Effector memory CD4-positive, alpha-beta T cell (primary cell): ENCODE measurements around the gene PSG11.
"Not testable (repeated sequence)": the region's sequence is repeated elsewhere in the genome, so short reads cannot be mapped to it uniquely, and the experiment has no call there.

Source experiments
- DNase-seq, 3 donors: peaks; one replicate each; pipeline ENCODE4 v3.0.0-alpha.2; 2020
- H3K27ac ChIP-seq: 2 replicates; pipeline ENCODE4 v1.7.0; 2013; ENCODE audit warnings: mild to moderate bottlenecking, low read length, moderate library complexity; ENCODE audit not compliant: insufficient read depth, poor library complexity, severe bottlenecking
- H3K27me3 ChIP-seq: replicated peaks from 2 replicates; pipeline ENCODE4 v1.7.0; 2013; ENCODE audit warnings: mild to moderate bottlenecking, low read length; ENCODE audit not compliant: insufficient read depth, control insufficient read depth, poor library complexity, severe bottlenecking
- H3K36me3 ChIP-seq: 2 replicates; pipeline ENCODE4 v1.7.0; 2013; ENCODE audit warnings: mild to moderate bottlenecking, low read length, moderate library complexity; ENCODE audit not compliant: control insufficient read depth, insufficient read depth
- H3K4me1 ChIP-seq: 2 replicates; pipeline ENCODE4 v1.7.0; 2013; ENCODE audit warnings: low read length, mild to moderate bottlenecking; ENCODE audit not compliant: control insufficient read depth, insufficient read depth, poor library complexity, severe bottlenecking
- H3K4me3 ChIP-seq: 2 replicates; pipeline ENCODE4 v1.7.0; 2013; ENCODE audit warnings: low read length, low read depth, mild to moderate bottlenecking; ENCODE audit not compliant: insufficient read depth, poor library complexity, severe bottlenecking
- H3K9me3 ChIP-seq: 2 replicates; pipeline ENCODE4 v1.7.0; 2013; ENCODE audit warnings: mild to moderate bottlenecking, low read length, moderate library complexity; ENCODE audit not compliant: control insufficient read depth
- total RNA-seq, 3 donors: gene quantifications; one replicate each; lab custom pipeline; 2026; lab: John Stamatoyannopoulos, UW

PSG11 gene
- 0 reads per million in 3 donors for total RNA-seq

GRCh38 chr19:43026369-43026768, at the start of gene PSG11:
PSG11 (minus strand) TSS chr19:43026469; CDS start chr19:43026372, 97 bp downstream.
- DNase-seq, H3K4me3 ChIP-seq, H3K9me3 ChIP-seq, H3K27ac ChIP-seq, H3K36me3 ChIP-seq, H3K27me3 ChIP-seq, H3K4me1 ChIP-seq: not testable (repeated sequence)

- H3K36me3 ChIP-seq, DNase-seq, H3K9me3 ChIP-seq, H3K4me1 ChIP-seq, H3K27ac ChIP-seq, H3K27me3 ChIP-seq, H3K4me3 ChIP-seq: not testable (repeated sequence)
Measured at GRCh38 chr19:43062418-43062817, 36.1 kb upstream of the PSG11 start.

GRCh38 chr19:43061326-43061725, 35.1 kb upstream of the PSG11 start:
- H3K4me1 ChIP-seq, H3K4me3 ChIP-seq, H3K36me3 ChIP-seq, DNase-seq, H3K27ac ChIP-seq, H3K9me3 ChIP-seq, H3K27me3 ChIP-seq: not testable (repeated sequence)

- H3K4me3 ChIP-seq, H3K9me3 ChIP-seq, DNase-seq, H3K27me3 ChIP-seq, H3K36me3 ChIP-seq, H3K27ac ChIP-seq, H3K4me1 ChIP-seq: not testable (repeated sequence)
Measured at GRCh38 chr19:43060254-43060653, 34.0 kb upstream of the PSG11 start.

GRCh38 chr19:43059482-43059881, 33.2 kb upstream of the PSG11 start:
- H3K4me3 ChIP-seq, H3K27me3 ChIP-seq, DNase-seq, H3K4me1 ChIP-seq, H3K27ac ChIP-seq, H3K36me3 ChIP-seq, H3K9me3 ChIP-seq: not testable (repeated sequence)

- DNase-seq, H3K36me3 ChIP-seq, H3K27ac ChIP-seq, H3K4me1 ChIP-seq, H3K4me3 ChIP-seq, H3K9me3 ChIP-seq, H3K27me3 ChIP-seq: not testable (repeated sequence)
Measured at GRCh38 chr19:43058440-43058839, 32.2 kb upstream of the PSG11 start.

- not testable (repeated sequence) for H3K4me1 ChIP-seq
Measured at GRCh38 chr19:43047966-43048365, 21.7 kb upstream of the PSG11 start.

GRCh38 chr19:43046578-43046977, 20.3 kb upstream of the PSG11 start:
- H3K36me3 ChIP-seq, H3K4me1 ChIP-seq, H3K9me3 ChIP-seq, H3K27me3 ChIP-seq, DNase-seq, H3K27ac ChIP-seq, H3K4me3 ChIP-seq: not testable (repeated sequence)

More at GRCh38 chr19:43047966-43048365, 21.7 kb upstream of the PSG11 start:
- not testable (repeated sequence) for H3K9me3 ChIP-seq, DNase-seq, H3K27ac ChIP-seq, H3K4me3 ChIP-seq, H3K36me3 ChIP-seq, H3K27me3 ChIP-seq

GRCh38 chr19:43043492-43044180, 17.4 kb upstream of the PSG11 start:
- H3K27ac ChIP-seq, H3K36me3 ChIP-seq, DNase-seq, H3K4me1 ChIP-seq, H3K27me3 ChIP-seq, H3K4me3 ChIP-seq, H3K9me3 ChIP-seq: not testable (repeated sequence)

GRCh38 chr19:43031645-43032044, 5.4 kb upstream of the PSG11 start:
- H3K36me3 ChIP-seq, H3K4me3 ChIP-seq, DNase-seq, H3K27ac ChIP-seq, H3K9me3 ChIP-seq, H3K4me1 ChIP-seq, H3K27me3 ChIP-seq: not testable (repeated sequence)
